Eye (tissue), 1 donor: Measurements from ENCODE around the gene INAVA.
"Not testable (repeated sequence)": the region's sequence is repeated elsewhere in the genome, so short reads cannot be mapped to it uniquely, and the experiment has no call there.

Source experiments
- DNase-seq: peaks from one replicate; pipeline ENCODE4 v3.0.0-alpha.2; 2015

INAVA gene

DNA sequence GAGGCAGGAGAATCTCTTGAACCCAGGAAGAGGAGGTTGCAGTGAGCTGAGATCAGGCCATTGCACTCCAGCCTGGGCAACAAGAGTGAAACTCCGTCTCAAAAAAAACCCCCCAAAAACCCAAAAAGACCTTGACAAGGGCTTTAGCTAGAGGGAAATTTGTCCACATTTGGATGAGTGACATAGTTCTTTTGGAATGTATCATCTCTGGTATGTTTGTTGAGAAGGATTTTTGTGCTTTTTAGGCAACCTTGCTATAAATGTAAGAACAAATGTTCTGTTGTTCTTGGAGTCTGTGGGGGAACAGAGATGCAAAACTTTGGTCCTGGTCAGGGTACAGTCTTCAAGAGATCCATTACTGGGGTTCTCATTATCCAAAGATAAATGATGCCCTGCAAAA is 28.9 kb downstream of the INAVA start:
- DNase-seq, result no peak

DNA sequence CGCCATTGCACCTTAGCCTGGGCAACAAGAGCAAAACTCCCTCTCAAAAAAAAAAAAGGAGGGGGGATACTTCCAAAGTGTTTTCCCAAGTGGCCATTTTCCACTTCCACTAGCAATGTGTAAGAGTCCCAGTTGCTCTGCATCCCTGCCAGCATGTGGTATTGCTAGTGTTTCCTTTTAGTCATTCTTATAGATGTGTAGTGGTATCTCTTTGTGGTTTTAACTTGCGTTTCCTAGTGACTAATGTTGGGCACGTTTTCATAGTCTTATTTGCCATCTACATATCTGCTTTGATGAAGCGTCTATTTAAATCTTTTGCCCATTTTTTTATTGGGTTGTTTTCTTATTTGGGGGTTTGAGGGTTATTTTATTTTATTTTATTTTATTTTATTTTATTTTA is 31.1 kb downstream of the INAVA start:
- DNase-seq, result no peak

DNA sequence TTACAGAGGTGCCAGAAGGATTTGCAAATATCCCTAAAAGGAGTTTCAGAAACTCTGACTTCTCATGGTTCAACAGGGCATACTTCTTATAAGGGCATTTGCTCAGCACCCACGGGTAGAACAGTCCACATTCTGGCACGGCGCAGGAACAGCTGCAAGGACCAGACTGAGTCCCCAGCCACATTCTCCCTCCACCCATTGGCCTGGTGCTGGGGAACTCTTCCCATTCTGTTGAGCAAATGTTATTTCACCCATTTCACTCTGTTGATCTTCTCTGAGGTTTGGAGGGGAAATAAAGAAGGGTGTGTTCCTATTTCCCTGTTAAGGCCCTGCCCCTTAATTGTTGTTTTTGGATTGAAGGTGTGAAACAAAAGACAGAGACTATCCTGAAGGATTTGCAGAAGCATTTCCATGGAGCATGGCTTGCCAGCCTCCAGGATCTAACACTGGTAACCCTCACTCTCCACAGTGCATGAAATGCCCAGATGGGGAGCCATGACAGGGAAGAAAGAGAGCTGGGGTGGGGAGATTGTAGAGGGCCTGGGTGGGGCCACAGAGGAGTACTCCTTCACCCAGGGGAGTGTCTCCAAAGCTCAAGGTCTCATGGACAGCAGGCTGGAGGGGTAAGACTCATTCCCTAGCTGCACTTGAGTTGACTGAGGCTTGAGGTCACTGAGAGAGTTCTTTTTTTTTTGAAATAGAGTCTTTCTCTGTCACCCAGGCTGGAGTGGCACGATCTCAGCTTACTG is 35.0 kb downstream of the INAVA start:
- no peak for DNase-seq

DNA sequence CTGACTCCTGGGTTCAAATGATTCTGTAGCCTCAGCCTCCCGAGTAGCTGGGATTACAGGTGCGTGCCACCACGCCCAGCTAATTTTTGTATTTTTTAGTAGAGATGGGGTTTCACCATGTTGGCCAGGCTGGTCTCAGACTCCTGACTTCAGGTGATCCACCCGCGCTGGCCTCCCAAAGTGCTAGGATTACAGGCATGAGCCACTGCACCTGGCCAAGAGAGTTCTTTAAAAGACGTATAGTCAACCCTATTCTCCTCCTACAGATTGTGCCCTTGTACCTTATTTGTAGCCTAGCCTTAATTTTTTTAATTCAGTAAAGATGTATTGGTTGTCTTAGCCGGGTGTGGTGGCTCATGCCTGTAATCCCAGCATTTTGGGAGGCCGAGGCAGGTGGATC is 35.6 kb downstream of the INAVA start:
- DNase-seq, result not testable (repeated sequence)

DNA sequence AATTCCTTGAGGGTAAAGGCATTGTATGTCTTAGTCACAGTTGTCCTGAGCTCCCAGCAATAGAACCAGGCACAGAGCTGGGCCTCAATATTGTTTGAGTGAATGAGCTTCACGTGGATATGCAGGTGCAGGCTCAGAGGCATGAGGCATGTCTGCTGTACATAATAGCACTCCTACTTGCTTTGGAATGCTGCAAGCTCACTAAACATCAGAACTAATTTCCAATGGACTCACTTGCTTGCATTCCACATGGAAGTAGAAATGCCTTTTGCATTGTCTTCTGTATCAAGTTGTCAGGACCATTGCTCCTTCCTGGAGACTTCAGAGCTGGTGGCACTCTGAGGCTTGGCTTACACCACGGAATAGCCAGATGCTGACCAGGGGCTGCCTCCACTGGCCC is 37.1 kb downstream of the INAVA start:
- DNase-seq, result no peak

DNA sequence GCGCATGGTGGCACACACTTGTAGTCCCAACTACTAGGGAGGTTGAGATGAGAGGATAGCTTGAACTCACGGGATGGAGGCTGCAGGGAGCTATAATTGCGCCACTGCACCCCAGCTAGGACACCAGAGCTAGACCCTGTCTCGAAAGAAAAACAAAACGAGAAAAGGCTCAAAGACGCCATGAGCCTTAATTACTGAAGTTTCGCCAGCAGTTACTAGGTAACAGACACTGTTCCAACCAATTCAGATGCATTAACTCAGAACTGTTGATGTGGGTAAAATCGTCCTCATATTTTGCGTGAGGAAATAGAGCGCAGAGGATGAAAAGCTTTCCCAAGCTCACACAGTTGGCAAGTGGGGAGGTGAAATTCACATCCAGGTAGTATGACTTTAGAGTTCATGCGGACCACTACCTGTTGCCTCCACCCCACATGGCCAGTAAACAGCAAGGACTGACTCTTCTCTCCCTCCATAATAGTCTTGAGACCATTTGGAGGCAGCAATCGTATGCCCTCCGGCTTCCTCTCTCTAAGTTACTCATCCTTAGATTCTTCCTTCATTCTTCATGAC is 40.1 kb downstream of the INAVA start:
- no peak for DNase-seq

DNA sequence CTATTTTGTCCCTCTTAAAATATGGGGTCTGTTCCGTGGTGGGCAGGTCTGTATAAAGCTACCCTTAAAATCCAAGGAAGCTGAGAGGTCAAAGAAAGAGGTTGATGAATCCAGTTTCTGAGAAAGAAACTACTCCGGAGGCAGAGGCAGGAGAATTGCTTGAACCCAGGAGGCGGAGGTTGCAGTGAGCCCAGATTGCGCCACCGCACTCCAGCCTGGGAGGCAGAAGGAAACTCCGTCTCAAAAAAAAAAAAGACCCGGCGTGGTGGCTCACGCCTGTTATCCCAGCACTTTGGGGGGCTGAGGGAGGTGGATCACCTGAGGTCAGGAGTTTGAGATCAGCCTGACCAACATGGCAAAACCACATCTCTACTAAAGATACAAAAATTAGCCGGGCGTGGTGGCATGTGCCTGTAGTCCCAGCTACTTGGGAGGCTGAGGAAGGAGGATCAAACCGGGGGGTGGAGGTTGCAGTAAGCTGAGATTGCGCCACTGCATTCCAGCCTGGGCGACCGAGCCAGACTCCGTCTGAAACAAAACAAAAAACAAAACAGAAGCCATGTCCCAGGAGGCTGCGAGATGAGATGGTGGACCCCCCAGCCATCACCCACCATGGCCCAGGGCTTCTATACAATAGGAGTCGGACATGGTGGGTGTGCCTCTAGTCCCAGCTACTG is 40.7 kb downstream of the INAVA start:
- not testable (repeated sequence) for DNase-seq

DNA sequence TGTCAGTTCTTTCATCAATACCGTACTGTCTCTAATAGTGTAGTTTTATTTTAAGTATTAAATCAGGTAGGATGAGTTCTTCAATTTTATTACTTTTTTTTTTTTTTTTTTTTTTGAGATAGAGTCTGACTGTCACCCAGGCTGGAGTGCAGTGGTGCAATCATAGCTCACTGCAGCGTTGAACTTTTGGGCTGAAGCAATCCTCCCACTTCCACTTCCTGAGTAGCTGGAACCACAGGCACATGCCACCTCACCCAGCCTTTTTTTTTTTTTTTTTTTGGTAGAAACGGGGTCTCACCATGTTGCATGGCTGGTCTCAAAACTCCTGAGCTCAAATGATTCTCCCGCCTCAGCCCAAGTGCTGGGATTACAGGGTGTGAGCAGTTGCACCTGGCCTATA is 44.3 kb downstream of the INAVA start:
- no peak for DNase-seq

DNA sequence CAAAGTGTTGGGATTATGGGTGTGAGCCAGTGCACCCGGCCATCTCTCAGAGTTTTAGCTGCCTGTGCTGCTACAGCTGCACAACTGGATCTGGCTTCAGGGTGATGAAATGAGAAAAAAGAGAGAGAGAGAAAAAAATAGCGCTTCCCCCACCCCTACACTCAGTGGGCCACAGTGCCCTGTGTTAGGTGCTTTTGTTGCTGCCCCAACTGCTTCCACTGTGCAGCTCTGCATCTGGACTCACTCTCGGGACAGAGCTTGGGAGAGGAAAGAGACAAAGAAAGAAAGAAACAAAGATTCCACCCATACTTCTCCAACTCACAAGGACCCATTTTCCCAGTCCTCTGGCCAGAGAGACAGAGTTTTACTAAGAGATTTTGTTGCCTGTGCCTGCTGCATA is 50.4 kb downstream of the INAVA start:
- DNase-seq, result no peak

DNA sequence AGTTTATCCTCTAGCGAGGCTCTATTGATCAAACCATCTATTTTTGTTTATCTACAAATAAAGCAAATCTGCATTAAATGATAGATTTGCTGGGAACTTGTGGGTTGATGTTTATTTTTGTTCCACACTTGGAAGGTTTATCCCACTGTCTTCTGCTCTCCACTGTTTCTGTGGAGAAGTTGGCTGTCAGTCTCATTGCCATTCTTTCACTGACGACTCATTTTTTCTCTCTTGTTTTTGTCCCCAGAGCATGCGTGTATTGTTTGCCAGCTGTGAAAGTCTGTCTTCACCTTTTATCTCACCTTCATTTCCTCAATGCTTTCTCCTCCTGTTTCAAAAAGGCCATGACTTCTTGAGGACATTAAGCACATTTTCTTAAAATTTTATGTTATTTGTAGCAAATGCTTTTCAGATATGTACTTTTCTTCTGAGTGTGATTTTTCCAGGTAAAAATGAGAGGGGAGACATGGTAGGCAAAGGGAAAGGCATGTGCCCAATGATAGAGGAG is 52.4 kb downstream of the INAVA start:
- no peak for DNase-seq

DNA sequence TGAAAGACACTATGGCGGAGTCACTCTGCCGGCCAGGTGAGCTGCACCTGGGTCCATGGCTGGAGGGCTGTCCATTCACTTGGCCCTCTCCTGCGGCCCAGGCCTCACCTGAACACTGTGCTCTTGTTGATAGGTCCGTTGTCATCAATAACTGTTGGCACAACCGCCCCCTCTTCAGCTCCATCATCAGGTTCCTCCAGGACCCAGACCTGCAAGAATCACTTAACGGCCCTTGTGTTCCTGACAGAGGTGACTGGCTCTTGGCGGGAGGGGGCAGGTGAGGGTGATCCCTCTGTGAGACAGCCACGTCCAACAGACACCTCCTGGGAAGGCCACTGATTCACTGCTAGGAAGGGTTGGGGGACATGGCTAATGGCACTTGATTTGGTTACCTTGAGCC is 54.9 kb downstream of the INAVA start:
- no peak for DNase-seq

DNA sequence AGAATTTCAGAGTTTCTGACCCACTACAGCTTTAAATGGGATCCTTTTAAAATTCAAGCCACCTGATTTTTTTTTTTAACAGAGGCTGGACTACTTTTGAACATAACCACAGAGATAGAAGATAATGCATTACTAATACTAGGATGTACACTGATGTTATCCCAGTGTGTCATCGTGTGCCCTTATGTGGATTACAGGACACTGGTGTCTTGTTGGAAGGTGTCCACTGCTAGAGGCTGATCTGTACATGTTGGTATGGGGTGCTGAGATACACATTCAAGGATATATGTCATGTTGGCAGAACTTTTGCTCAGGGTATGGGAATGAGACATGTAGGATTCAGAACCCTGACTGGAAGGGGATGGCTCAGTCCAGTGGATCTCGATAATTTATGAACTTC is 56.3 kb downstream of the INAVA start:
- no peak for DNase-seq

DNA sequence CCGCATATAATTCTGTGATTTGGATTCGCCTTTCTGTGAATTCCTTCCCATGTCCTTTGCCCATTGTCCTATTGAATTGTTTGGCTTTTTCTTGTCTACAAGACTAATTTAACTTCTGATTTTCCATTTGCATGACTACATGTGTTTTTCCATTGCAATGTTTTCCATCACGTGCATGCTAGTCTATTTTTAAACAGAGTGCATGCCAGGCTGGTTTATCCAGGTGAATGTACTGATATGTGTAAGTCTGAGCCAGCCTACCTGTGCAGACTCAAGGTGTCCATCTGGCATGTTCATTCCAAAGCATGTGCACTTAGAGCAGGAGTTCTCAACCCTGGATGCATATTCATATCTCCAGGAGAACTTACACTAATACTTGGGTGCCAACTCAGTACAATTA is 59.7 kb downstream of the INAVA start:
- no peak for DNase-seq

DNA sequence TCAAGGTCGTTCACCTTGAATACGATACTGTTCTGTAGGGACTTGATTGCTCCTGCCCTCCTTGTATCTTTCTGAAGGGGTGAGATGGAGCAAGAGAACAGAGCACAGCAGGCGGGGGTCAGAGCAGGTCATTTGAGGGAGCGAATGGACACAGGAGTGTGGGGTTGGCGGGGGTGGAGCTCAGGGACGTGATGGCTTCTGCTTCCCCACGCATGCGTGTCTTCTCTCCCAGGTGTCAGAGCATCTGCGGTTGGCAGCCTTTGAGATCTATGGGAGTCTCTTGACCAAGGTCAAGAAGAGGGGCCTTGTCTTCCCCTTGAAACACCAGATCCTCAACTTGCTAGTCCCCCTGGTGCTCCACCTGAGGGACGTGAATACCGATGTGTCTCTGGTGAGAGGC is 63.9 kb downstream of the INAVA start:
- no peak for DNase-seq

DNA sequence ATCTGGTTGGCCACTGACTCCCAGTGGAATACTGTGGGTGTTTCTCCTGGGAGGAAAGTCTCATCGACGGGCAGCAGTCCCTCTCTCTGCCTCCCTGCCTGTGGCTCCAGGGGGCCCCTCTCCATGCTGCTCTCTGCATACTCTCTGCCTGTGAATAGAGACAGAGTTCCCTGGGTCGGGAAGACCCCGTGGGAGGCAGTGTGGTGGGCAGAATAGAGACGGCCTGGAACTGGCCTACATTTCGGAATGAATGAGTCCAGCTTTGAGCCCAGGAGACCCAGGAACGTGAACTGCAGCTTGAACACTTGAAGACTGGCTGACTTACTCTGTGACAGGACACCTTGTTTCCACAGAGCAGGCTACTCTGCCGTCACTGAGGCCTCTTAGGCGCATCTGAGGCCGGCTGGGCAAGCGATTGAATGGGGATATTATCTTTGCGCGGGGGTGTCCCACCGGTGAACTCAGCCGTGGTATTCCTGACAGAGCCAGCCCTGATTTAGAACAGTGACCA is 64.8 kb downstream of the INAVA start:
- DNase-seq, result peak; percentile 48

DNA sequence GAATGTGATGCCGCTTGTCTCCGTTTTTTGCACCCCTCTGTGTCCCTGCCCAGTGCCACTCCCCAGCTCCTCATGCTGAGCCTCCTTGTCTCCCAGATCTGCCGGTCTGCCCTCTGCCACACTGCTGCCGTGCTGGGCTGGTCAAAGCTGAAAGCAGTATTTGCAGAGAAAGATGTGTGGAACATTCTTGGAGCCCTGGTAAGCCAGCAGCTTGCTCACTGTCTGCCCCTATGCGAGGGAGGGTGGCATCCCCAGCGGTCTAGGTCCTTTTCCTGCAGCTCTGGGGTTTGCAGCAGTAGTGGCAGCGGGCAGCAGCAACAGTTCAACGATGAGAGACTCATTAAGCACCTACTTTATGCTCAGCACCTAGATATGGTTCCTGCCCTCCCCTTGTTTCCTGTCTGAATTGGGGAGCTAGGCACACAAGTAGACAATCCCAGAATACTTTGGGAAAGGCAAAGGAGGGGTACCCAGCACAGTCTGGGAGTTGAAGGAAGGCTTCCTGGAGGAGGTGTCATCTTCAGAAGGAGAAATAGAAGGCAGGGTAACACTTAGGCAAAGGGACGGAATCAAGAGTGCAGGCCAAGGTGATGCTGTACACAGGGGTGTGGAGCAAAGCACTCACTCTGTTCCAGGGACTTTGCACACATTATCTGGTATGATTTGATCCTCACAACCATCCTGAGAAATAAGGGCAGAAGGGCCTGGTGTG is 65.7 kb downstream of the INAVA start:
- no peak for DNase-seq

DNA sequence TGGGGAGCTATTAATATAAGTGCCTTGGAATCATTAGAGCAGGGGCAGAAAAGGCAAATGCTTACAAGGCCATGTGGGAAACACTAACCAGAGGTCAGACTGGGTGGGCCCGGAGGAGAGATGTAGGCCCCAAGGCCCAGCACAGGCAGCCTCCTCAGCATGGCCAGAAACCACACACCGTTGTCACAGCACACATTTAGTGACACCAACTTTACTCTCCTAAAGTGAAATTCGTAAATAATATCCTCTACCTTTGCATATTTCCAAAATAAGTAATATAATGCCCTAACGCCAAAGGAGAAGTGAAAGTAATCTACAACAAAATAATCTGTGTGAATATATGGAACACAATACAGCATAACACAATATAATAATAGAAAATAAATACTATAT is 66.2 kb downstream of the INAVA start:
- DNase-seq, result no peak

DNA sequence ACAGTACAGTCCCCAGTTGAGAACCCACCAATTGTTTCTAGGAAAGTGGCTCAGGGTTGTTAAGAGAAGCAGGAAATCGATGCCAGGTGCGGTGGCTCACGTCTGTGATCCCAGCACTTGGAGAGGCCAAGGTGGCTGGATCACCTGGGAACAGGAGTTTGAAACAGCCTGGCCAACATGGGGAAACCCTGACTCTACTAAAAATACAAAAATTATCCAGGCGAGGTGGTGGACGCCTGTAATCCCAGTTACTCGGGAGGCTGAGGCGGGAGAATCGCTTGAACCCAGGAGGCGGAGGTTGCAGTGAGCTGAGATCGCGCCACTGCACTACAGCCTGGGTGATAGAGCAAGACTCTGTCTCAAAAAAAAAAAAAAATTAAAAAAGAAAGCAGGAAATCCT is 67.5 kb downstream of the INAVA start:
- not testable (repeated sequence) for DNase-seq

DNA sequence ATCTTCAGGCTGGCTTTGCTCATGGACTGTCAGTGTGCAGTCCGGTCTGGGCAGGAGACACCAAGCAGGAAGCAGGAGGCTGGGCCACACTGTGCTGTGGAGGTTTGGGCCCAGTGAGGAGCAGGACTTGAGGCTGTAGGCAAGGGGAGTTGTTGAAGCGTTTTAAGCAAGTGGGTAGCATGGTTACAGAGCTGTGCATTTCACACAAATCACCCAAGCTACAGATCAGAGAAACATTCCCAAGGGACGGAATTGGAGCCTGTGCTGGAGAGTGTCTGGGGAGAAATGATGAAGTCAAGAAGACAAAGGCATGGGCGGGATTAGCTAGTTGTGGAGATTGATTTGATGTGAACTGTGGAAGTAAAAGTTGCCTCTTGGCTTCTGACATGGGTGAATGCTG is 67.9 kb downstream of the INAVA start:
- no peak for DNase-seq

DNA sequence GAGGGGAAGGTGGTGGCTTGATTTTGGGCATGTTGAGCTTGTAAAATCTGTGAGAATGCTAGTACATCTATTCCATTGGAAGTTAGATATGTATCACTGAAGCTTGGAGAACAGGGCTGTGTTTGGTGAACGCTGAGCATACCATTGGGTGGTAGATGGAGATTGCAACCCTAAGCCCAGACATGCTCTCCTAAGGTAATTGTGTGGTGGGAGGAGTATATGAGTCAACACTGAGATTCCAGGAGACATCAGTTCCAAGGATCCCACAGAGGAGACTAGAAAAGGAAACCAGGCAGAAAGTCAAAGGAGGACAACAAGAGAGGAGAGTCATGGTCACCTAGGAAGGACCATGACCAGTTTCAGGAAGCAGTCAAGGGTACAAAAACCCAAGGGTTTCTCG is 68.4 kb downstream of the INAVA start:
- no peak for DNase-seq

DNA sequence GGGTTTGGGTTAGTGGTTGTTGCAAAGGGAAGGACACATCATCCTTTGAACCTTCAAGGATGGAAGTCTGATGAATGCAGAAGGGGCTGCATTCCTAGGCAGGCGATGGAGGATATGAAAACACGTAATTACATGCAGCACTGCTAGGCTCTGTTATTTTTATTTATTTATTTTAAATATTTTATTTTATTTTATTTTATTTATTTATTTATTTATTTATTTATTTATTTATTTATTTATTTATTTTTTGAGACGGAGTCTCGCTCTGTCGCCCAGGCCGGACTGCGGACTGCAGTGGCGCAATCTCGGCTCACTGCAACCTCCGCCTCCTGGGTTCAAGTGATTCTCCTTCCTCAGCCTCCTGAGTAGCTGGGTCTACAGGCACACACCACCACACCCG is 69.2 kb downstream of the INAVA start:
- DNase-seq, result not testable (repeated sequence)
